ENCODE measurements around the gene NTN1.

The NTN1 gene

DNA sequence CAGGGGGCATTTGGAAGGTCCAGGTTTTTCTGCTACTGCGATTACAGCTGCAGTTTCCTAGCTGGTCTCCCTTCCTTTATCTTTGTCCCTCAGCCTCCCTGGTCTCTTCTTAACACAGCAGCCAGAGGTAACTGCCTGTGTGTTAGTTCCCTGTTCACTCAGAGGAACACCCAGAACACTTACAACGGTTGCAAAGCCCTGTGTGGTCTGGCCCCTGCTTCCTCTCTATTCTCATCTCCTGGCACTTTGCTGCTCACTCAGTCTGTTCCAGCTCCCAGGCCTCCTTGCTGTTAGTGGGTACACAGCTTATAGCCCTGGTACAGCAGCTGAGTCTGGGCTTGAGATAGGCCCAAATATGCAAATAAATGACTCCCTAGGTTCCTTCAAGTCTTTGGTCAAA is 16.4 kb downstream of the NTN1 start:
- no peak for DNase-seq (ENCODE audit: low read depth in 2 of 2)

- no peak for DNase-seq (ENCODE audit: low read depth in 2 of 2)
Observed at GRCh38 chr17:9038380-9038779, 17.1 kb downstream of the NTN1 start.

DNA sequence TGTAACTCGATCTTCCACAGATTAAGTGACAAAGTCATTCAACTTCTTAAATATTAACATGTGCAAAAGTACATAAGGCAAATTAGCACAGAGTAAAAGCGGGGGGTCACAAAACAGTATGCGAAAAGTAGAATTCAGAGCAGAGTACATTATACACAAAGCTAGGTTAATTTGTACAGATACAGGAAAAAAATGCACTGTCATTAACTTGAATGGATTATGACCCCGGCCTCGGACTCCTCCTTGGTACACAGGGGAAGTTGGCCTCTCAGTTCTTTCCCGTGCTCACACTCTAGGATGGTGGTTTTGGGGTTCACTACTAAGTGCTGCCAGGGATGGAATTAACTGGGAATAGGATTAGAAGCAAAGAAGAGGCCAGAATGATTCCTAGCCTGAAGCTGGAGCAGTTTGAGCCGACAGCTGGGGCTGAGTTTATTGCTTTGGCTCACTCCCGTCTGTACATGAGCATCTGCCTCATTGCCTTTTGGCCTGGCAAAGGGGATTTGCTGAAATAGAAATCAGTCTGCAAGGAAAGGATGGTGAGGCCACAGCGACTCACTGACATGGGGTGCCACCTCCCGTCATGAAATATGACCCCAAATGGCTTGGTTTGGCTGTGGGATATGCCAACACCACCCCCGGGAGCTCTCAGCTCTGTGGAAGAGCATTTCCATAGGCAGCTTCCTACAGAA is 23.6 kb downstream of the NTN1 start:
- DNase-seq (ENCODE audit: low read depth in 2 of 2): no peak

DNA sequence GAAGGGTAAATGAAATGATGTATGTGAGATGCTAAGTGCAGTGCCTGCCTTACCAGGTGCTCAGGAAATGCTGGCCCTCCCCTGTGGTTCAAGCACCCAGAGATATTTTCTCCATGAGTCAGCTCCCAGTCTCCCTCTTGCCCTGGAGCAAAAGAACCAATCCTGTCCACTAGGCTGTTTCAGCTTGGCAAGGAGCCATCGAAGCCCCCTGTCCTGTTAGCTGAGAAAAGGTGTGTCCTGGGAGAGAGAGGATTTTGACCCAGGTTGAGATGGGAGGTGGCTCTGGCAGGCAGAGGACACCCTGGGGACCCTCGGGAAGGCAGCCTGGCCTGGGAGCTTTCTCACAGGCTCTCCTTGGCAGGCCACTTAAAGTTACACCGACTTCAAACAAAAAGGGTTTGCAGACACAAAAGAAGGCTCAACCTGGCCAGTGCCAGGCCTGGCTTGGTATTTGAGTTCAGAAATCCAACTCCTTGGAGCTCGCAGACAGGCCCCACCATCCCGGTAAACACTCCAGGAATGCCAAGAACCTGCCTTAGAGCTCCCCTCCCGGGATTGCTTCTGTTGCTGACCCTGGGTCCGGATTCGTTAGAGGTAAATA is 29.6 kb downstream of the NTN1 start:
- DNase-seq (ENCODE audit: low read depth in 2 of 2): no peak

DNA sequence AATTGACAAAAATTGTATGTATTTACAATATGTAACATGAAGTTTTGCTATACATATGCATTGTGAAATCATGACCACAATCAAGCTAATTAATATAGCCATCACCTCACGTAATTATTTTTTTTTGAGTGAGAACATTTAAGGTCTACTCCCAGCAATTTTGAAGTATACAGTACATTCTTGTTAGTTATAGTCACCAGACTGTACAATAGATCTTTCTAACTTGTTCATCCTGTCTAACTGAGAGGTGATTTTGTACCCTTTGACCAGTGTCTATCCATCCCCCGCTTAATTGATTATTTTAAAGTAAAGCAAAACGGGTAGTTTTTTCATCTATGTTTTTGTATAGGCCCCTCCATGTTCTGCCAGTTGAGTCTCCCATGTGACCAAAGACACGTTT is 30.3 kb downstream of the NTN1 start:
- no peak for DNase-seq (ENCODE audit: low read depth in 2 of 2)

GRCh38 chr17:9052921-9053320 is 31.6 kb downstream of the NTN1 start:
- DNase-seq (ENCODE audit: low read depth in 2 of 2): no peak

DNA sequence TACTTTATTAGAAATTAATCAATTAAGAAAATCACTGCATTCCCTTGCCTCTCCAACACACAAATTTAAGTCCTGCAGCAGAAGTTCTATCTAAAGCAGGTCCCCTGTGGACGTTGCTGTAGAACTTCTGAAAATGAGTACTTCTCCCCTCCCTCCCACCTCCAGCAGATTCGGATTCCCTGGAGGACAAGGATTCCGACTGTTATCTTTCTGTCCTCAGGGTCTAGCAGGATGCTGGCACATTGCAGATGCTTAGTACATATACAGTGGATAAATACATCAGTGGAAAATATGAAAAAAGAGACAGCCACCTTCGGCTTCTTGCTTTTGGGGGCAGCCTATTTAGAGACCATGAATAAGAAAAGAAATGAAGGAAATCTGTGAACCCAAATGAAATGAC is 32.1 kb downstream of the NTN1 start:
- DNase-seq (ENCODE audit: low read depth in 2 of 2): no peak

GRCh38 chr17:9054126-9054975 is 33.0 kb downstream of the NTN1 start:
- DNase-seq (ENCODE audit: low read depth in 2 of 2): no peak

DNA sequence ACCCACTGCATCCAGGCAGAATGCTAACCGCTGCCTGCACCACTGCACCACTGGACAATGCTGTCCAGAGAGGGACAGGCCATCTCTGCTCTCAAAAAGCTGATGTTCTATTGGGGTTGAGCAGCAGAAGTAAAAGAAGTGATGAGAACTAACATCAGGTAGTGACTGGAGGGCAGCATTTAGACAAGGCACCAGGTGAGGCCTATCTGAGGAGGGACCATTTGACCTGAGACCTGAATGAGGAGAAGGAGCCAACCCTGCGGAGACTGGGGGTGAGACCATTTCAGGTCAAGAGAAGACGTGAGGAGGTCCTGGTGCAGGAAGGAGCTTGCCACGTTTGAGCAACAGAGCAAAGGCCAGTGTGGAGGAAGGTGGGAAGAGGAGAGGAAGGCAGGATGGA is 34.0 kb downstream of the NTN1 start:
- no peak for DNase-seq (ENCODE audit: low read depth in 2 of 2)

- no peak for DNase-seq (ENCODE audit: low read depth in 2 of 2)
Observed at GRCh38 chr17:9056566-9056965, 35.3 kb downstream of the NTN1 start.

DNA sequence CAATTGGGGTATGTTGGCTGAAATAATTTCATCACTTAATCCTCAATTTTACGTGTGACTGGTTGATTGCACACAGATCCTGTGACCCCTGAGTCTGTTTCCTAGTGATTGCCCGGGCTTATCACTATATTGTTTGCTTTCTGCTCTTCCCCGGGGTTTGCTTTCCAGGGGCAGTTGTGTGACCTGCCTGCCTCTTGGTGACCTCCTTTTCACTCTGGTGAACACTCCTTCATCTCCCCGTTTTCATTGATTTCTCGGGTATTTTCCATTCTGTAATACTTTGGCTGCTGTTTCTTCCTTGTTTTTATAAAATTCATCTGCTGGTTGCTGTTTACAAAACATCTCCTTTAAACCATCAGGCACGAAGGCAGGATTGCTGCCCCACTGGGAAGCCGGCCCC is 36.0 kb downstream of the NTN1 start:
- no peak for DNase-seq (ENCODE audit: low read depth in 2 of 2)

DNA sequence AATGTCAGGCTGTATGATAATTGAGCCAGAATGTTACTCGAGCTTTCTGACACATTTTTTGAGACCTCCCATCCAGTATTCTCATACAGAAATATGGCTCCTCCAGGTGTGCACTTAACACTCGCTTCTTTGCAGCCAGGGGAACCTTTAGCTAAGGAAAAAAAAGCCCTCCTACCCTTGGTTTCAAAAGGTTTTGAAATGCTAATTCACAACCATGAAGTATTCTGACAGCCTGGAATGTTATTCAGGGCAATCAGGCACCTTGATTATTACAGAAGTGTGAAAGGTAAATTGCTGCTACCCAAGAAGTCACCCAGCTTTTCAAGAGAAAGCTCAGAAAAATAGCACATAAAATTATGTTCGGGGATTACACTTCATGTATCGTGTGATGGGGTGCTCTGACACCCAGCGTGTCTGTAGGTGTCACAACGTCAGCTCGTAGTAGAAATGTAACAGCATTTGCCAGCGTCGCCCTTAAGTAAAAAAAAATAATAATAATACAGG is 41.1 kb downstream of the NTN1 start:
- DNase-seq (ENCODE audit: low read depth in 2 of 2): no peak

DNA sequence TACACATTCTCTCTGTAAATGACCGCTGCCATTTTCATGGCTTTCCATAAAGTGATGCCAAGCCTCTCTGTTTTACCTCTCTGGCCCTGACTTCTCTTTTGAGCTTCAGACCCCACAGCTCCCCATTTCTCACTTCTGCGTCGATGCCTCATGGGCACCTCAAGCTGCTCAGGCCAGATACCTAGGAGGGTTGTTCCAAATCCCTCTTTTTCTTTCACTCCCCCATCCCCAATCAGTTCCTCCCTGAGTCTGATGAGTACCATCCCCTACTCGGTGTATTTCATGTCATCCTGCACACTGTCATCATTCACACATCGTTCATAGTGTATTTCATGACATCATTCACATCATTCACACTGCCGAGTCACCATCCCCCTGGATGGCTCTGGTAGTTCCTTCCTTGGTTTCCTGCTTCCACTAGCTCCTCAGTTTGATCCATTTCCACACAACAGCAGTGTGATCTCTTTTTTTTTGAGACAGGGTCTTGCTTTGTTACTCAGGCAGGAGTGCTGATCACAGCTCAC is 43.1 kb downstream of the NTN1 start:
- DNase-seq (ENCODE audit: low read depth in 2 of 2): no peak

GRCh38 chr17:9071016-9071415 is 49.7 kb downstream of the NTN1 start:
- DNase-seq (ENCODE audit: low read depth in 2 of 2): no peak

- DNase-seq (ENCODE audit: low read depth in 2 of 2): no peak
Observed at GRCh38 chr17:9071811-9072498, 50.6 kb downstream of the NTN1 start.

DNA sequence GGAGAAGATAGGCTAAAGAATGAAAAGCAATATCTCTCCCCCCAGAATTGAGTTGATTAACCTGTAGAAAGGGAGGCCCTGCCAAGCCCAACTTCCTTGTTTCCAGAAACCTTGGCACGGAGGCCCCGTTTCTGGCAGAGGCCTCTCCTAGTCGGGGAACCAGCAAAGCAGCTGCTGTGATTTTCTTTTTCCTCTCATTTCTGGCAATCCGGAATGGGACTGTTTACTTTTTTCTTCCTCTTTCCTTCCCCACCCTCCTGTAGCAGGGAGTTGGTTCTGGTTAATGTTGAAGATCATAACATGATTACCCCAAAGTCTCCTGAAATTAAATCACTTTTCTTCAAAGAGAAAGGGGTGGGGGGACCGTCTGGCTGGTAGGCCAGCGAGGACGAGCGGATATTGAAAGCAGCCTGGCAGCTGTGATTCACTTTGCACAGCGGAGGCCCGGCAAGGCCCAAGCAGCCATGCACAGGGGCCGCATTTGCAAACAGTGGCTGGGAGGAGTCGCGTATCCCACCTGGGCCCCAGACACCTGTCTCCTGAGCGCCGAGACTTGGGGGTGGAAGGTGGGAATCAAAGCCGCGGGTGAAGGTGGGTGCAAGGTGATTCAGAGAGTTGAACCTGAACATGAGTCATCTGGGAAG is 51.5 kb downstream of the NTN1 start:
- DNase-seq (ENCODE audit: low read depth in 2 of 2): no peak

DNA sequence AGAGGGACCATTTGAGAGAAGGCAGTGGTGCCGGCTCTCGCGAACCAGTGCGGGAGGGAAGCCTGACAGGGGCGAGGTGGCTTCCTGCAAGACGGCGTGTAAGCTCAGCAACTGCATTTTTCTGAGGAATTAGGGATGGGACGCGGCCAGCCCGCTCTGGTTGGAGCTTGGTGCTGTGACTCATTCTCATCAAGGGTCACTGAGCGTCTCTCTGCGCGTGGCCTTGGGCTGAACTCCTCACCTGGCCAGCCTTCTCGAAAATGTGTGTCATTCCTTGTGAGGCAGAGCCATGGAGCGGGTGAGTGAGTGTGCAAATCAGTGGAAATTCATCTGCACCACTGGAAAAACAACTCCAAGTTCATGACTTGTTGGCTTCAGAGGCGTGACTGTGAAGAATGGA is 52.8 kb downstream of the NTN1 start:
- no peak for DNase-seq (ENCODE audit: low read depth in 2 of 2)

GRCh38 chr17:9079461-9080103 is 58.3 kb downstream of the NTN1 start:
- DNase-seq (ENCODE audit: low read depth in 2 of 2): no peak

DNA sequence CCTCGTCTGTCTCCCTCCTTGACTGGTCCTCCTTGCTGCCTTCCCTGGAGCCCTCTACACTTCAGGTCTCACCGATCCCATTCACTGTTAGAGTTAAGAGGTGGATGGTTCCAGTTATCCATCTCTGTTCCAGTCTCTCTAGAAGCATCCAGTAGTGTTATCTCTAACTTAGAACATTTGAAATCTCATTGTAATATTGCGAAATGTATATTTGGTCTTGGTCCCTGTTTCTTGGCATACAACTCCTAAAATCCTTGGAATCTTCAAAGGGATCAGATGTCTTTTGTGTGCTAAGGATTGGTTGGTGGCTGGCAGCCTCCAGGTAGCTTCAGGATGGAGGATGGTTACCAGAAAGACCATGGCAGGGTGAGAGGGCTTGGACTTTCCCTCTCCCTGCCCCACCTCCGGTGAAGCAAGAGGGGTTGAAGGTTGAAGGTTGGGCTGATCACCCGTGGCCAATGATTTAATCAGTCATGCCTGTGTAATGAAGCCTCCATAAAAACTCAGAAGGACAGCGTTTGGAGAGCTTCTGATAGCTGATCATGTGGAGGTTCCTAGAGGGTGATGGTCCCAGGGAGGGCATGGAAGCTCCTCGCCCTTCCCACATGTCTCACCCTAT is 59.1 kb downstream of the NTN1 start:
- no peak for DNase-seq (ENCODE audit: low read depth in 2 of 2)

DNA sequence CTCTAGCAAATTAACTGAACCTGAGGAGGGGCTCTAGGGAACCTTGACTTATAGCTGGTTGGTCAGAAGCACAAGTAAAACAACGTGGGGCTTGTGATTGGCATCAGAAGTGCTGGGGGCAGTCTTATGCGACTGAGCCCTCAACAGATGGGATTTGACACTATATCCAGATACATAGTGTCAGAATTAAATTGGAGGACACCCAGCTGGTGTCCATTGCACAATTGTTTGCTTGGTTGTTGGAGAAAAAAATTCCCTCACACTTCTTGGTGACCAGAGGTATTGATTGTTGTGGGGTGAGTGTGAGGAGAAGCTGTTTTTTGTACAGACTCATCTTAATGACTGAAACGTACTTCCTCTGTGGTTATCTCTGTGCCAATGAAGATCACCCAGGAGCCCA is 59.7 kb downstream of the NTN1 start:
- no peak for DNase-seq (ENCODE audit: low read depth in 2 of 2)

DNA sequence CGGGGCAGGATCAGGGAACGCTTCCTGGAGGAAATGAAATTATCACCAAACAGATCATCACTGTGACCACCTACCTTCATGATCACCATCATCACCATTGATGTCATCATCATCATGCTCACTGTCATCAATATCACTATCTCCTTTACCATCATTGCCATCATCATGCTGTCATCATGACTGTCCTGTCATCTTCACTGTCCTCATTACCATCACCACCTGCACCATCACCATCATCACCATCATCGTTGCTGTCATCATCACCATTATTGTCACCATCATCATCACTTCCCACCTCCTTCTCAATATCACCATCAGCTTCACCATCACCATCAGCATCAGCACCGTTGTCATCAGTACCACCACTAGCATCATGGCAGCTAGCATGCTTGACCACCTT is 65.3 kb downstream of the NTN1 start:
- DNase-seq (ENCODE audit: low read depth in 2 of 2): no peak
